Tibial nerve (tissue), 4 donors: ENCODE data around the gene ELP4.

Experiments used
- CTCF ChIP-seq, 5 experiments: fragments of 200-600 bp in 3 of 5; fragments of 450-650 bp in 2 of 5; sonication (generic) in 3 of 5; IDR thresholded peaks; one replicate each; pipeline ENCODE4 v1.5.1; 2016 to 2019; ENCODE audit warnings: antibody characterized with exemption in 5 of 5, mild to moderate bottlenecking in 3 of 5, moderate library complexity in 2 of 5
- EP300 ChIP-seq, 2 donors: sonication (generic); formaldehyde crosslinking; IDR thresholded peaks; one replicate each; pipeline ENCODE4 v1.6.1; 2017; ENCODE audit warnings: antibody characterized with exemption in 2 of 2, mild to moderate bottlenecking in 1 of 2

GRCh38 chr11:31509051-31509428, 527 bp upstream of the ELP4 start:
- TF ChIP-seq CTCF (IDR thresholded peaks at IDR 0.05) (no peak), EP300 (IDR thresholded peaks at IDR 0.05) (no peak)
